Stomach (tissue), 9 donors: ENCODE measurements around the gene SLC29A3. TPM values are rescaled to one million over a fixed set of nuclear protein-coding genes. Genes with fewer than 3 reads are reported as not detected.
A peak's percentile ranks its signal among the peaks of the same experiment; 100 is the strongest.

Source experiments
- DNase-seq, 2 donors: peaks; one replicate each; pipeline versions ENCODE4 v3.0.0 to v3.0.0-alpha.2; 2013 to 2019
- H3K27ac ChIP-seq, 5 donors: fragments of 200-600 bp in 4 of 5; sonication (generic) in 4 of 5; one replicate each; pipeline ENCODE4 v1.5.1; 2013 to 2019; ENCODE audit warnings: mild to moderate bottlenecking in 1 of 5, moderate library complexity in 1 of 5
- H3K27me3 ChIP-seq, 3 donors: fragments of 200-600 bp; sonication (generic); one replicate each; pipeline ENCODE4 v1.5.1; 2017 to 2019; ENCODE audit warnings: mixed run types in 1 of 3
- H3K36me3 ChIP-seq, 4 donors: fragments of 200-600 bp; sonication (generic); 1 replicate in 3 of 4; 2 replicates in 1 of 4; pipeline ENCODE4 v1.5.1; 2016 to 2019
- H3K4me1 ChIP-seq, 4 donors: fragments of 200-600 bp; sonication (generic); one replicate each; pipeline ENCODE4 v1.5.1; 2016 to 2019
- H3K4me3 ChIP-seq, 4 donors: fragments of 200-600 bp; sonication (generic) in 3 of 4; one replicate each; pipeline ENCODE4 v1.5.1; 2016 to 2019; ENCODE audit warnings: mild to moderate bottlenecking in 1 of 4
- H3K9me3 ChIP-seq, 4 donors: fragments of 200-600 bp; sonication (generic); one replicate each; pipeline ENCODE4 v1.5.1; 2016 to 2019
- EP300 ChIP-seq: sonication (generic); formaldehyde crosslinking; IDR thresholded peaks from one replicate; pipeline ENCODE4 v1.6.1; 2017; ENCODE audit warnings: antibody characterized with exemption
- POLR2A ChIP-seq, 4 donors: fragments of 450-650 bp; IDR thresholded peaks; one replicate each; pipeline ENCODE4 v1.6.1; 2016; ENCODE audit warnings: antibody characterized with exemption in 4 of 4, control low read depth in 2 of 4, mild to moderate bottlenecking in 1 of 4, moderate library complexity in 1 of 4
- POLR2AphosphoS5 ChIP-seq, 3 donors: sonication (generic); formaldehyde crosslinking; IDR thresholded peaks; one replicate each; pipeline ENCODE4 v1.6.1; 2016; ENCODE audit warnings: antibody characterized with exemption in 3 of 3
- WGBS, 5 donors: extraction: QIAGEN DNeasy Blood & Tissue Kit in 3 of 5; methylation state at CpG; one replicate each; pipeline versions ENCODE4 v1.1.5 to v1.1.7; 2013 to 2018; 5-methylcytosine and 5-hydroxymethylcytosine counted together
- intact Hi-C: fragments of 100-400 bp; cut with DNase I; formaldehyde crosslinking; loops from one replicate; pipeline ENCODE4 v1.15.1; 2023; ENCODE audit warnings: low total_unique reads
- polyA plus RNA-seq, 3 donors: library from polyadenylated mRNA; stranded (reverse); fragments of 200-250 nt; gene quantifications; one replicate each; pipeline ENCODE4 v1.2.3, GENCODE V29; 2013
- total RNA-seq, 5 donors: library from RNA; depleted of rRNA; stranded (reverse); fragments of >200 nt; gene quantifications; one replicate each; pipeline versions ENCODE4 v1.1.0 to v1.2.3, GENCODE V29; 2014 to 2016
- TF ChIP-seq, protein P1 (sequence below), 7 experiments: fragments of 450-650 bp in 4 of 7; fragments of 200-600 bp in 3 of 7; sonication (generic) in 3 of 7; IDR thresholded peaks; one replicate each; pipeline ENCODE4 v1.5.1; 2016 to 2019; ENCODE audit warnings: antibody characterized with exemption in 7 of 7, control low read depth in 2 of 7, mild to moderate bottlenecking in 1 of 7
- donor health status: healthy with polysubstance abuse.
- donor health status: Bipolar disorder and iron deficiency.
- donor health status: healthy.

Gene SLC29A3
- total and polyA plus RNA-seq, 8 donors = 2.8 to 23.7 (median 4.2) TPM; not detected in 2

DNA sequence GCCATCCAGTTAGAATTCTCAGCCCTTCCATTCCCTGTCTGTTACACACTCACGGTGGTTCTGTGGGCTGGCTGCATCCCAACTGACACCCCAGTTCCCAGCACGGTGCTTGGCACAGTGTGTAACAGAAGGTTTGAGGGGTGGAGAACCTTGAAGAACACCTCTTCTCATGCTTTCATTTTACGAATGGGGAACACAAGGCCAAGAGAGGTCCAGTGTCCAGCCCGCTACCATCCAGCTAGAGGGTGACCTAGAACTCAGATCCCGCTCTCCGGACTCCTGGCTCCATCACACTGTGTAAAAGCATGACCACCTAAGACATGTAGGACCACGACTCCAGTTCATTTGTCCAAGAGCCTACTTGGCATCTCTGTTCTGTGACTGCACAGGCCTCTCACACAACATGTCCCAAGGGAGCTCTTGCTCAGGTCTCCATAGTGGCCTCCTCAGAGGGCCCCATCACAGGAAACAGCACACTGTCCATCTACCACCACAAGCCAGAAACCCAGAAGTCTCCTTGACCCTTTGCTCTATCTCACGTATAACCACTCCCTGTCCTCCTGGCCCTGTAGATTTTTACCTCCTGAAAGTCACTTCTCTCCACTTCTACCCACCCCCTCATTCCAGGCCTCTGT is 74.9 kb downstream of the SLC29A3 start:
- TF ChIP-seq POLR2A (IDR thresholded peaks at IDR 0.05) (no peak), EP300 (no peak), POLR2AphosphoS5 (IDR thresholded peaks at IDR 0.05) (no peak)
- TF ChIP-seq, protein P1, sequence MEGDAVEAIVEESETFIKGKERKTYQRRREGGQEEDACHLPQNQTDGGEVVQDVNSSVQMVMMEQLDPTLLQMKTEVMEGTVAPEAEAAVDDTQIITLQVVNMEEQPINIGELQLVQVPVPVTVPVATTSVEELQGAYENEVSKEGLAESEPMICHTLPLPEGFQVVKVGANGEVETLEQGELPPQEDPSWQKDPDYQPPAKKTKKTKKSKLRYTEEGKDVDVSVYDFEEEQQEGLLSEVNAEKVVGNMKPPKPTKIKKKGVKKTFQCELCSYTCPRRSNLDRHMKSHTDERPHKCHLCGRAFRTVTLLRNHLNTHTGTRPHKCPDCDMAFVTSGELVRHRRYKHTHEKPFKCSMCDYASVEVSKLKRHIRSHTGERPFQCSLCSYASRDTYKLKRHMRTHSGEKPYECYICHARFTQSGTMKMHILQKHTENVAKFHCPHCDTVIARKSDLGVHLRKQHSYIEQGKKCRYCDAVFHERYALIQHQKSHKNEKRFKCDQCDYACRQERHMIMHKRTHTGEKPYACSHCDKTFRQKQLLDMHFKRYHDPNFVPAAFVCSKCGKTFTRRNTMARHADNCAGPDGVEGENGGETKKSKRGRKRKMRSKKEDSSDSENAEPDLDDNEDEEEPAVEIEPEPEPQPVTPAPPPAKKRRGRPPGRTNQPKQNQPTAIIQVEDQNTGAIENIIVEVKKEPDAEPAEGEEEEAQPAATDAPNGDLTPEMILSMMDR (IDR thresholded peaks at IDR 0.05) = no peak
- intact Hi-C loops = loop anchor here (10.0 kb wide), 1 partner anchor 311 kb away; no protein-coding TSS in a partner anchor

DNA sequence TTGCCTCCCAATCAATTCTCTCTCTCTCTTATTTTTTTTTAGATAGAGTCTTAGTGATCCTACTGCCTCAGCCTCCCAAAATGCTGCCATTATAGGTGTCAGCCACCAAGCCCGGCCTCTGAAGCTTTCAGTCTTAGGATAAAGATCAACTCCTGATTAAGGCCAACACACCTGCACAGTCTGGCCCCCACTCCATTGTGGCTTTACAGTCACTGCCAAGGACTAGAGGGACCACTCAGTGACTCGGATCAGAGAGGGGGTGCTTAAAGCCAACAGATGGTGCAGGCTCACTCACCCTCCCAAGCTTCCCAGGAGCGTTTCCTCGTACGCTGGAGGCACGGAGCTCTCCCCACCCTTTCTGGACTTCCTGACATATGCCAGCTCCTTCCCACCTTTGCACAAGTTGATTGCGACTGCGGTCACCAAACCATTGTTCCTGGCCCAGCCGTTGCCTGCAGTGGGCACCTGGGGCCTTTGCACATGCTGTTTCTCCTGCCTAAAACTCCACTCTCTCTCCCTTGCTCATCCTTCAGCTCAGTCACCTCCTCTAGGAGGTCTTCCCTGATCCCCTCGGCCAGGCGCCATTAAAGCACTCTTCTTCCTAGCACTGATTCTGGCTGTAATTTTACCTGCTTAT is 76.0 kb downstream of the SLC29A3 start:
- Histone ChIP-seq H3K4me1 (peaks cover 17 to 24% (median 23%) of the 10 kb centered on the region in 4 donors), H3K27me3 (peaks cover 5 to 74% (median 47%) of the 10 kb centered on the region in 3 donors), H3K27ac (no peak overlapping the region), H3K4me3 (no peak overlapping the region), H3K36me3 (no peaks in the 10 kb centered on the region), H3K9me3 (no peaks in the 10 kb centered on the region)
- DNase-seq = no peak
- TF ChIP-seq, protein P1 (IDR thresholded peaks at IDR 0.05) = no peak
- TF ChIP-seq POLR2AphosphoS5 (IDR thresholded peaks at IDR 0.05) (no peak), POLR2A (IDR thresholded peaks at IDR 0.05) (no peak), EP300 (no peak)
- intact Hi-C loops = loop anchor here (10.0 kb wide), 1 partner anchor 310 kb away; no protein-coding TSS in a partner anchor
- WGBS, 5 donors = 88 to 94% (median 91%) methylated on average over 10 to 11 of the region's 11 CpGs

More for the DNA sequence above, 74.9 kb downstream of the SLC29A3 start:
- H3K27me3 ChIP-seq = peaks cover 5 to 68% (median 39%) of the 10 kb centered on the region in 3 donors
- no peak overlapping the region for H3K4me3 ChIP-seq
- peaks cover 17 to 24% (median 23%) of the 10 kb centered on the region in 4 donors for H3K4me1 ChIP-seq
- no peaks in the 10 kb centered on the region for H3K9me3 ChIP-seq
- H3K27ac ChIP-seq = no peak overlapping the region
- 84 to 92% (median 89%) methylated on average over 8 of the region's 8 CpGs for WGBS, 5 donors
- H3K36me3 ChIP-seq = no peaks in the 10 kb centered on the region
- DNase-seq = no peak

DNA sequence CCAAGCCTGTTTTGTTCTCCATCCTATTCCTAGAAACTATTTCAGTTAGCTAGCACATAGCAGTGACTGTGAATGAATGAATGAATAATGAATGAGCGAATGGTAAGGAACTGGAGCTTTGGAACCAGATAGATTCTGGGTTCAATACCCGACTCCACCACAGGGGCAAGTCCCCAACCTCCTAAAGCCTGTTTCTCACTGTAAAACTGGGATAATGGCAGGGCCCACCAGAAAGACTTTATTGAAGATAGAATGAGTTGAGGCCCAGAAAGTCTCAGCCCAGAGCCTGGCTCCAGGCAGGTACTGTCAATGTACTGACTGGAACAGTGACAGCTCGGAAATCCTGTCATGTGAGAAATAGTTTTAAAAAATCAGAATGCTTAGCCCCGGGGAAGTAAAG is 76.6 kb downstream of the SLC29A3 start:
- 85 to 93% (median 88%) methylated on average over 4 of the region's 4 CpGs for WGBS, 5 donors
- Histone ChIP-seq H3K9me3 (no peaks in the 10 kb centered on the region), H3K4me3 (no peak overlapping the region), H3K27ac (no peak overlapping the region), H3K27me3 (peaks cover 5 to 74% (median 47%) of the 10 kb centered on the region in 3 donors), H3K4me1 (peaks cover 17 to 24% (median 23%) of the 10 kb centered on the region in 4 donors), H3K36me3 (no peaks in the 10 kb centered on the region)
- DNase-seq = no peak
- intact Hi-C loops = loop anchor here (10.0 kb wide), 1 partner anchor 309 kb away; no protein-coding TSS in a partner anchor
- no peak for TF ChIP-seq POLR2AphosphoS5 (IDR thresholded peaks at IDR 0.05)
- TF ChIP-seq, protein P1 (IDR thresholded peaks at IDR 0.05) = no peak
- TF ChIP-seq EP300 = no peak
- TF ChIP-seq POLR2A (IDR thresholded peaks at IDR 0.05) = no peak

DNA sequence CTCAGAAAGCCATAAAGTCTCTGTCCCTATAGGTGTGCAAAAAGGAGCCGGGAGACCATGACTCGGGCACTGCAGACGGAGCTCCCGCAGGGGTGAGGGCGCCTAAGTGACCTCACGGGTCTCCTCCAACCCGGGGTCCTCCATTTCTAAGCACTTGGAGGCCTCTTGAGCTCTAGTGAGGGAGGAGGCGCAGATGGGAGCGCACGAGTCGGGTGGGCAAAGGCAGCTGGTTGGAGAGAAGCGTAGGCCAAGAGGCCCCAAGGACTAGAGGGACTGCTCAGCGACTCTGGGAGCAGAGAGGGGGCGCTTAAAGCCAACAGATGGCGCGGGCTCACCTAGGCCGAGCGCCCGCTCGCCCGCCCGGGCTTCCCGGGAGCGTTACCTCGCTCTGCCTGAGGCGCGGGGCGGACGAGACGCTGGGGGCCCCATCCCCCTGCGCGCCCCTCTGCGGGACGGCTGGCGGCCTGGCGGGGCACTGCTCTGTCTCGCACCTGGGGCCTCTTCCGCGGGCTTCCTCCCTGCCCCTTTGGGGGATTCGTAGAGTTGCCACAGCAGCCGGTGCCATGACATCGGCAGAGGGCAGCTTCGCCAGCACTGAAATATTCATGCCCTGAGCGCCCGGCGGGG is 77.1 kb downstream of the SLC29A3 start:
- no peak for TF ChIP-seq EP300
- TF ChIP-seq, protein P1 (IDR thresholded peaks at IDR 0.05) = peak in 3 of 7 experiments; percentile 20 to 38 (median 24)
- Histone ChIP-seq H3K4me1 (peaks cover 17 to 24% (median 23%) of the 10 kb centered on the region in 4 donors), H3K4me3 (peak overlapping the region; percentile 53 to 61 (median 56)), H3K36me3 (no peaks in the 10 kb centered on the region), H3K9me3 (no peaks in the 10 kb centered on the region), H3K27ac (peak overlapping the region in 1 of 5 donors; percentile 75), H3K27me3 (peaks cover 5 to 74% (median 52%) of the 10 kb centered on the region in 3 donors)
- intact Hi-C loops = loop anchor here (10.0 kb wide), 1 partner anchor 309 kb away; no protein-coding TSS in a partner anchor
- DNase-seq = peak; percentile 40 to 90
- WGBS, 5 donors = 18 to 35% (median 23%) methylated on average over 25 to 46 of the region's 46 CpGs
